GM18508 (cell line): Measurements from ENCODE around the gene PRPF40A.

ENCODE experiments used
- ATAC-seq: cut with Tn5 transposase; IDR thresholded peaks from one replicate; pipeline ENCODE4 v1.9.1; 2021; ENCODE audit warnings: moderate number of reproducible peaks; ENCODE audit not compliant: insufficient read depth, unreplicated experiment

Gene PRPF40A

GRCh38 chr2:152622219-152622618 is 95.0 kb downstream of the PRPF40A start:
- no peak for ATAC-seq

DNA sequence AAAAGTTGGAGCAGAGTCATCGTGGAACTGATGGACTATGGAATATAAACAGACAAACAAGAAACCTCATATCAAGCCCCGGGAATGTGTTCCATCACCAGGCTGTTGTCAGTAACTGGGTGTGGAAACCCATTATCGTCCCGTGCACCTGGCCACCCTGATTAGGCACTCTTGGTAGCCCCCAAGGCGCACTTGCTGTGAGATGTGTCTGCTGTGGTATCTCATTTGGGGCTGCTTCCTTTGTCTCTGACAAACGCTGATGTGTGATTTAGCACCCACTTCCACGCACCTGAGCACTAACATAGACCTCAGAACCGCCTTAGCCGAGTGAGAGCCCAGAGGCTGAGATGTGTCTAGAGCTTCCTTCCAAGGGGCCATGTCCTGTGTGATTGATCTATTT is 96.3 kb downstream of the PRPF40A start:
- ATAC-seq = no peak

DNA sequence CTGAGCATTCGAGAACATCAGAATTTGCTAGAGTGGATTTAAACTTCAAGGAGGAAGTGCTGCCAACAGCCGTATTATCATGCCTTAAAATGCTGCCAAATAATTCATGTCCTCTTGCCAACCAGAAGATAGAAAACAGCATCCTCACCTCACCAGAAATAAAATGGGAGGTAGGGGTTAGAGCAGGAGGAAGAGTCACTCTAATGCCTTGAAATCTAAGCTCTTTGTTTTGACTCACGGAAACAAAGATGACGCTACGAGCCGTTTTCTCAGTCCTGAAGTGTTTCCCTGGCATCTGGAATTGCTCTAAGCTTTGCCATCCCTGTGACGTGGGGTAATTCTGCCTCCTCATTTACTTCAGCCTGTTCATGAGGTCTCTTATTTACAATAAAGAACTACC is 97.1 kb downstream of the PRPF40A start:
- ATAC-seq = no peak

- ATAC-seq = no peak
These were observed 99.1 kb downstream of the PRPF40A start for GRCh38 chr2:152618193-152618564.

DNA sequence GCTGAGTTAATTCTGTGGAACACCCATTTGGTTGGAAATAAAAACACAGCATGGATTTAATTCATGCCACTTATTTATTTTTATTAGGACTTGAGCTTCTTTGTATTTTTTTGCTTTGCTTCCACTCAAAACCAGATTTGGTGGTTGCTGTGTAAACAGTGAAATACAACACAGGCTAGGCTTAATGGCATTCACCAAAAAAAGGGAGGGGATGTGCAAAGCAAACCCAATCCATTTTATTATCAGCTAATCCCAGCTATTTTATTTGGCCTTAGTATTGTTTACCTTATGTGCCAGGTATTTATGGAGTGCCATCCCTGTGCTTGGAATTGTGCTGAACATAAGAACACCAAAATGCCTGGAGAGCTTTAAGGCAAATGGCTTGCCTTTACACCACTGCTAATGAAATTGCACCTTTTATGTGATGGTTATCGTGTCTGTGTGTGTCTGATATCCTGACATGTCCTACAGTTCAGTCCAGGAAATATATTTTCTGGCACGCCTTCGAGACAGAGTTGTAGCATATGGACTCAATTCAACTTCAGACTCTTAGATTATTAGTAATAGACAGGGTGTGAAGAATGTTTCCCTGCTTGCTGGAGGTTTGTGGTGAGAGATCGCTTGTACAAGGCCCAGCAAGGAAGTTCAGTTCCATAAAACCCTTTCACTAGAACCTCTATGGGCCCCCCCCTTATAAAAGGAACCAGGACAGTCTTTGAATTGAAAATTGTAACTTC is 99.6 kb downstream of the PRPF40A start:
- ATAC-seq = no peak

GRCh38 chr2:152615177-152615576 is 102.1 kb downstream of the PRPF40A start:
- no peak for ATAC-seq

DNA sequence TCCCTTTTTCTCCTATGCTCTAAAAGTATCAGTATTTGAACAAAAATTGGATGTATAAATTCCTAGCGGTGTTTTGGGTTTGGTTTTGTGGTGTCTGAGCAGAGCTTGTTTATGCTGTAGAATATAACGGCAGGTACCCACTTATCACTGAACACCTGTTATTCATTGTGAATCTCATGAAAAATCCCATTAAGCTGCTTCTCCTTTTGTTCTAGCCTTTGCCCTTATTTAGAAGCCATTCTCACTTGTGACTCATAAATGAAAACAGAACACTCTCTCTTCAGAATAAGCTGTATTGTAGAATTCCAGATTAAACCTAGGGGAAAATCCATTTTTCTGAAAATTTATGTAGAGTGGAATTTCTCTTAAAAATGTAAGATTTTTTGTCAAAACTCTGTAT is 104.0 kb downstream of the PRPF40A start:
- peak; percentile 48 for ATAC-seq

- ATAC-seq = peak; percentile 73
These were observed 105.6 kb downstream of the PRPF40A start for GRCh38 chr2:152611458-152612231.

- ATAC-seq = no peak
These were observed 107.6 kb downstream of the PRPF40A start for GRCh38 chr2:152609699-152610098.

DNA sequence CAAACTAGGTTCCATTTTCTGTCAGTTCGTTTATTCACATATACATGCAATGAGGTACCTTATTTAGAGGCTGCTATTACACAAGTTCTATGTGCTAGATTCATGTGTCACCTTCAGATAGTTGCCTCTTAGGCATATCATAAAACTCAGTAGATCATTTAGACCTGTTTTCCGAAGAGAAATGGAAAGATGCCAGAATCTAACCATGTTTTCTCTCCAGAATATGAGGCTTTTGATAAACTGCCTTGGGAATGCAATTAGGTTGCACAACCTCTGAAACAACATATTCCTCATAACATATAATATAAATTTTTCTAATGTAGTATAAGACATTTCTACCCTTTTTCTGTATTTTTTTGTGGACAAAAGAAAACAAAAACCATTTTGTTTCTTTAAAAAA is 108.1 kb downstream of the PRPF40A start:
- no peak for ATAC-seq

- no peak for ATAC-seq
These were observed 109.4 kb downstream of the PRPF40A start for GRCh38 chr2:152607793-152608300.

DNA sequence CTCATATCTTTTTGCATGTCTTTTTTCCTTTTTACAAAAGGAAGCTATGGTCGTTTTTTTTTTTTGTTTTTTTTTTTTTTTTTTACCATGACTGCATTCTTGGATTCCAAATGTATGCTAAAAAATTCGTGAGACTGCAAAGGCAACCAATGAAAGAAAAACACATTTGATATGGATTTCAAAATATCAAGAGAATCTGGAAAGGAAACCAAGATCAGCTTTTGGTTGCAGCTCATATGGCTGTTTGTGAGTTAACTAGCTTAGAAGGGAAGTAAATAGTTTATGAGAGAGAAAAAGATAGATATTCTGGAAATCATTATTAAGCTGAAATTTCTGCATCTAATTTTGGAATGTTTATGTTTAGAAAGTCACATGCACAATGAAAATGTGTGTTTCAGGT is 110.3 kb downstream of the PRPF40A start:
- no peak for ATAC-seq

- ATAC-seq = no peak
These were observed 111.2 kb downstream of the PRPF40A start for GRCh38 chr2:152606081-152606480.

GRCh38 chr2:152603166-152603565 is 114.1 kb downstream of the PRPF40A start:
- ATAC-seq = no peak

DNA sequence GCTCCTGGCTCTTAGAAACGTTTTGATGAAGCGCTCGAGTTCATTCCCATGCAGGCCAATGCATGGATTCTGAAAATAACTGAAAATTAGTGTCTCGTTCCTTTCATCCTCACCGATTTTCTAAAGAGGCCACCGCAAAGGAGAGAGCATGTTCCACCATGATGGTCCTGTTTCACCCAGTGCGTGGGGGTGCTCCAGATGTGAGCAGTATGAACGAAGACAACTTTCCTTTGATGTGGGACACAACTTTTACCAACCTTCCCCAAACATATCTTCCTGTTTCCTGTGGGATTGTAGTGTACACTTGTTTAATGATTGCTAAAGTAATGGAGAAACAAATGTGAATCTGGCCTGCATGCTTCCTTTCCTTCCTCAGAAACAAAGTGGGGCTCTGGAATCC is 114.5 kb downstream of the PRPF40A start:
- no peak for ATAC-seq
